Epithelial cell of esophagus (primary cell): ENCODE data around the gene TRIB2.

Experiments
- DNase-seq: peaks from one replicate; pipeline ENCODE4 v3.0.0; 2010; ENCODE audit warnings: low read depth
- H3K4me3 ChIP-seq: 2 replicates; pipeline ENCODE4 v1.5.1; 2011; ENCODE audit warnings: mild to moderate bottlenecking, low read length, control low read depth
- TF ChIP-seq, protein P1 (sequence below): IDR thresholded peaks from 2 replicates; pipeline ENCODE4 v1.5.1; 2011; ENCODE audit warnings: low read depth, mild to moderate bottlenecking, low read length, control low read depth, inconsistent platforms; ENCODE audit not compliant: insufficient read depth; ENCODE audit errors: missing control alignments

TRIB2 gene

DNA sequence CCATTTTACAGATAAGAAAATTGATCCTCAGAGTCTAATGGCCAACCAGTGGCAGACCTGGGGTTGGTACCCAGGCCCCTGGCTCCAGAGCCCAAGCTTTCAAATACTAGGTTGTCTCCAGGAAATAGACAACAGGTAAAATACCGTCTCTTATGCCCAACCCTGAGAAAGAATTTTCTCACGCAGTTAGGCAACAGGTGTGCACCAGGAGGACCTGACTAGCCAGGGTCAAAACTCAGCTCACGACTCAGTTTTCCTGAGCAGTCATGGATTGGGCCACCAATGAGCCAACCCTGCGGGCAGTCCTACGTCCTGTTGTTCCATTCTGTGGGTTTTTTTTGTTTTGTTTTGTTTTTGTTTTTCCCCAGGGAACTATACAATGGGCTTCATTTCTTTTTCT lies 13.5 kb downstream of the TRIB2 start:
- no peak overlapping the region for H3K4me3 ChIP-seq
- DNase-seq, result peak; percentile 68
- TF ChIP-seq, protein P1, sequence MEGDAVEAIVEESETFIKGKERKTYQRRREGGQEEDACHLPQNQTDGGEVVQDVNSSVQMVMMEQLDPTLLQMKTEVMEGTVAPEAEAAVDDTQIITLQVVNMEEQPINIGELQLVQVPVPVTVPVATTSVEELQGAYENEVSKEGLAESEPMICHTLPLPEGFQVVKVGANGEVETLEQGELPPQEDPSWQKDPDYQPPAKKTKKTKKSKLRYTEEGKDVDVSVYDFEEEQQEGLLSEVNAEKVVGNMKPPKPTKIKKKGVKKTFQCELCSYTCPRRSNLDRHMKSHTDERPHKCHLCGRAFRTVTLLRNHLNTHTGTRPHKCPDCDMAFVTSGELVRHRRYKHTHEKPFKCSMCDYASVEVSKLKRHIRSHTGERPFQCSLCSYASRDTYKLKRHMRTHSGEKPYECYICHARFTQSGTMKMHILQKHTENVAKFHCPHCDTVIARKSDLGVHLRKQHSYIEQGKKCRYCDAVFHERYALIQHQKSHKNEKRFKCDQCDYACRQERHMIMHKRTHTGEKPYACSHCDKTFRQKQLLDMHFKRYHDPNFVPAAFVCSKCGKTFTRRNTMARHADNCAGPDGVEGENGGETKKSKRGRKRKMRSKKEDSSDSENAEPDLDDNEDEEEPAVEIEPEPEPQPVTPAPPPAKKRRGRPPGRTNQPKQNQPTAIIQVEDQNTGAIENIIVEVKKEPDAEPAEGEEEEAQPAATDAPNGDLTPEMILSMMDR, result no peak

DNA sequence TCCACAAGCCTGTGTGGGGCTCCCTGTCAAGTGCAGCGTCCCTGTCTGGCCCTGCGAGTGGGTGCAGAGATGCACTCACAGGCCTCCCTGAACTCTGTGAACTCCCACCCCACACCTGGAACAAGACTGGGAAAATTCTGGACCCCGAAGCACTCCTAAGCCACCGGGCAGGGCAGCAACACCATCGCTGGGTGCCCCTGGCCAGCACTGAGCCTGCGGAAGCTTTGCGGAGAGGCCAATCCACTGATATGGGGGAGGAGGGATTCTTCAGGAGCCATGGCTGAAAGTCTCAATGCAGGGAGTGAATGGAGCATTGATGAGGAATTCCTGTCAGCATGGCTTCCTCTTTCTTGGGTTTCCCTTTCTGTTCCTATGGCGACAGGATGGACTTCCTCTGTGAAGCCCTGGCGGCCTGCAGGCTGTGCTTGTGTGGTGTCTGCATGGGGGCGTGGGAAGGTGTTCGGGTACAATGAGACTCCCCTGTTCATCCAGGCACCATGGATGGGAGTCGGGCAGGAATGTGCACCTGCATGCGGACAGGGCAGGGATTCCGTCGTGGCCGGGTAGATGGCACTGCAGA lies 15.1 kb downstream of the TRIB2 start:
- TF ChIP-seq, protein P1, result no peak
- no peak for DNase-seq
- no peak overlapping the region for H3K4me3 ChIP-seq

DNA sequence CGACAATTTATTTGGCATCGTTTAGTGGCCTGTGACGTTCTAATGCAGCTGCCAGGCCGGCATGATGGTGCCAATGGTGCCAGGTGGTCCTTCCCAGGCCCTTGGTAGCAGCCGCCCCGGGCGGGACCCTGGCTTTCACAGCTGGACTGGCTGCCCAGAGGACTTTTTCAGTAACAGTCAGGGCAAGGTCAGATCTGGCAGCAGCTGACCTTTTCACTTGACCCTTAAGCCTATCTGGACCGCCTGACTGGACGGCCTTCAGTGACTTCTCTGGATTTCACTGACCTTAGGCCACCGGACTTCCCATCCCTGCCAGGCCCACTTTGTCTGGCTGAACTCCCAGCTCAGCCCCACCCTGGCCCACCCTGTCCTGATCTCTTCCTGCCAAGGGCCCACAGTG lies 15.9 kb downstream of the TRIB2 start:
- TF ChIP-seq, protein P1, result no peak
- no peak for DNase-seq
- H3K4me3 ChIP-seq, result no peak overlapping the region

DNA sequence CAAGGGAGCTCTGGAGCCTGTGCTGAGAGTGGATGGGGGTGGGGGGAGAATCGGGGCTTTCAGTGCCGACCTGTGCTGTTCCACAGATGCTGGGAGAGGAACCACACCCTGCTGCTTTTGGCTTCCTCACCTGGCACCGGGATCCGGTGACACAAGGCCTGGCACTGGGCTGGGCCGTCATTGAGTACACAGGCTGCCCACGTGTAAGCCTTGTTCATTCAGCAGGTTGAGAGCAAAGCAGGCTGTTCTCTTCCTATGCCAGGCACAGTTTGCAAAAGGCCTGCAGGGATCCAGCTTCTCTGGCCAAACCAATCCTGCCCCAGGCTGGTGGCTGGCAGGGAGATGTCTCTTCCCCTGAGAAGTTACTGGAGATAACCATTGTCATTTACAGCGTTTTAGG lies 17.1 kb downstream of the TRIB2 start:
- TF ChIP-seq, protein P1, result no peak
- DNase-seq, result peak; percentile 44
- H3K4me3 ChIP-seq, result no peak overlapping the region

DNA sequence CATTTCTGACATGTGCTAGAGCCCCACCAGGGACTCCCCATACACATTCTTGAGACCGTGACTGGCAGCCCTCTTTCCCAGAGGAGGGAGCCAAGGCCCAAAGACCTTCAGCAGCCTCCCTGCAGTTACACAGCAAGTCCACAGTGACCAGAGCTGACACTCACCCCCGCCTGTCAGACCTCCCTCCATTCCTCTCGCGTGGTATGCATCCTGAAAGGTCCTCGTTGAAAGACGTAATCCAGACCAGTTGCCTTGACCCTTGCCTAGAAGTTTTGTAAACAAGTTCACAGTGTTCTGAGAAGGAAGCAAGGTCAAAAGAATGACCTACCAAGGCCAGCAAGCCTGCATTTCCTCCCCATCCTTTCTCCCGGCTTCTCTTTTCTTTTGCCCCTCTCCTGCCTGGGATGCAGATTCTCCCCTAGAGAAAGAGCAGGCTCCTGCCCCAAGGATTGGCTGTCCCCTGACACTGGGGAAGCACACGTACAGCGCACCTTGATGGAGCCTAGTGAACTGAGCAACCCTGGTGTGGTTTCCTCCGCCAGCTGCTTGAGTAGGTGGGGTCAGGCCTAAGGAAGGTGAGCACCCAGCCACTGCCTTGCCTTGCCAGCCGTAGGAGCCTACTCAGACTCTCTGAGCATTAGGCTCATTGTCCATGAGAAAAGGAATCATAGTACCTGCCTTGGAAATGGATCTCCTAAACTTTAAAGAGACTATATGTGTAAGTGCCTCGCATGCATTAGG lies 18.3 kb downstream of the TRIB2 start:
- no peak for DNase-seq
- no peak overlapping the region for H3K4me3 ChIP-seq
- TF ChIP-seq, protein P1, result no peak

DNA sequence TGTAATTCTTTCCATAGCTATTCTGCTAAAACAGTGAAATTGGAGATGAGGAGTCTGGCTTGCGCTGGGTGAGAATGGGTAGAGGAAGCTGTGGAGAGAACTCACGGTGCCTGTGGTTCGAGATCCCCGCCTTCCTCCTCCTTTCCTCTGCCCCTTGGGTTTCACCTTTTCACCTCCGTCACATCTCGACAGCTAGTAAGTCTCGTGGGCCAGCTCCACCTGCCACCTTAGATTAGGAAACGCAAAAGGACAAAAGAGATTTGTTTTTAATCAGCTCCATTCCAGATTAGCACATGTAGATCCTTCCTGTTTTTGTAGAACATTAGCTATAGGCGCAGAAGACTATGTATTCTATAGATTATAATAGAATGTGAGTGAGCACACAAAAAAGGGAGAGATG lies 20.6 kb downstream of the TRIB2 start:
- TF ChIP-seq, protein P1, result no peak
- DNase-seq, result no peak
- no peak overlapping the region for H3K4me3 ChIP-seq

DNA sequence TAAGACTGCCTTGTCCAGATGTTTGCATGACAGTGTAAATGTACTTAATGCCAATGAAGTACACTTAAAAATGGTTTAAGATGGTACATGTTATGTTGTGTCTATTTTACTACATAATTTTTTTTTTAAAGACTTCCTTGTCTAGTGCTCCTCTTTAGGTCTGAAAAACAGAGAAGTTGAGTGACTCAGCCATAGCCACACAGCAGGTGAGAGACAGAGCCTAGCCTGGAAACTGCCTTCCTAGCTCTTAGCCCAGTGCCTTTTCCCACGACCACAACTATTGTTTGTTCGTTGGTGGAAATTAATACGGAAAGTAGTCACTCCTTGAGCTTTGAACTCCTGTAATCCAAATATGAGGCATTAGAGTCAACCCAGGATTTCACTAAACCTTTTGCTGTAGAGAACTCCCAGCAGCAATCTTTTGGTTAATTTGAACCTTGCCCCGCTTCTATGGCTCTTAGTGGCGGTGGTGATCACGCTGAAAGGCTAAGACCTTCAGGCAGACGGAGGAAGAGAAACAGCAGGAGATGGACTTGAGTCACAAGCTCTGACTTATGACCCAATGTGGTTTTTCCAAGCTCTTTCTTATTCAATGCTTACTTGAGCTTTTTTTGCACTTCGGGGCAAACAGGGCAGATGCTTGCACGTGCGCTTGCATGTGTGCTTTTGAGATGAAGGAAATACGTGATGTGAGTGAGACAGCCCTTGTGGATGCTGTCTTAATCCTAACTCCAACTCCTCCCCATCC lies 21.2 kb downstream of the TRIB2 start:
- H3K4me3 ChIP-seq, result no peak overlapping the region
- TF ChIP-seq, protein P1, result no peak
- peak; percentile 17 for DNase-seq
